Ovary (tissue), 9 donors: Measurements from ENCODE around the gene KIFC1. TPM values are rescaled to one million over a fixed set of nuclear protein-coding genes. Genes with fewer than 3 reads are reported as not detected.
"Not testable (repeated sequence)": the region's sequence is repeated elsewhere in the genome, so short reads cannot be mapped to it uniquely, and the experiment has no call there.

Experiments used
- DNase-seq, 5 donors: peaks; one replicate each; pipeline ENCODE4 v3.0.0-alpha.2; 2019 to 2020
- H3K27ac ChIP-seq, 2 donors: fragments of 200-600 bp; one replicate each; pipeline versions ENCODE4 v1.5.1 to v1.8.0; 2019 to 2022
- H3K27me3 ChIP-seq: fragments of 200-600 bp; one replicate; pipeline ENCODE4 v1.8.0; 2022
- H3K36me3 ChIP-seq: fragments of 200-600 bp; sonication (generic); one replicate; pipeline ENCODE4 v1.5.1; 2019
- H3K4me1 ChIP-seq: one replicate; pipeline ENCODE4 v1.8.1; 2013; ENCODE audit warnings: mild to moderate bottlenecking, moderate library complexity; ENCODE audit not compliant: insufficient read depth
- H3K4me3 ChIP-seq: fragments of 200-600 bp; sonication (generic); one replicate; pipeline ENCODE4 v1.5.1; 2017
- H3K9me3 ChIP-seq, 2 donors: fragments of 200-600 bp in 1 of 2; sonication (generic) in 1 of 2; one replicate each; pipeline versions ENCODE4 v1.5.1 to v1.8.1; 2013 to 2019; ENCODE audit warnings: mild to moderate bottlenecking in 1 of 2, moderate library complexity in 1 of 2
- CTCF ChIP-seq, 3 donors: fragments of 450-650 bp in 2 of 3; fragments of 200-600 bp in 1 of 3; IDR thresholded peaks; one replicate each; pipeline versions ENCODE4 v1.5.1 to v1.8.0; 2016 to 2022; ENCODE audit warnings: antibody characterized with exemption in 3 of 3, mild to moderate bottlenecking in 1 of 3
- EP300 ChIP-seq: sonication (generic); formaldehyde crosslinking; IDR thresholded peaks from one replicate; pipeline ENCODE4 v1.6.1; 2017; ENCODE audit warnings: antibody characterized with exemption
- POLR2A ChIP-seq: fragments of 450-650 bp; IDR thresholded peaks from one replicate; pipeline ENCODE4 v1.6.1; 2017; ENCODE audit warnings: antibody characterized with exemption, mild to moderate bottlenecking, moderate library complexity
- WGBS, 3 donors: extraction: QIAGEN DNeasy Blood & Tissue Kit in 1 of 3; methylation state at CpG; one replicate each; pipeline versions ENCODE4 v1.1.5 to v1.1.7; 2013 to 2017; 5-methylcytosine and 5-hydroxymethylcytosine counted together
- intact Hi-C, 4 donors: fragments of 100-400 bp; cut with DNase I; formaldehyde crosslinking; loops; one replicate each; pipeline versions ENCODE4 v1.11.0 to v1.15.1; 2022 to 2023
- polyA plus RNA-seq, 2 donors: library from polyadenylated mRNA; stranded (reverse); fragments of 200-250 nt in 1 of 2; fragments of 350-450 nt in 1 of 2; fragmentation: Illumina TruSeq in 1 of 2; extraction: RNeasy Lipid Tissue Mini Kit (QIAGEN cat#74804) in 1 of 2; gene quantifications; one replicate each; pipeline ENCODE4 v1.2.3, GENCODE V29; 2013 to 2014
- total RNA-seq, 7 donors: library from RNA; depleted of rRNA in 2 of 7; stranded (reverse); fragments of >200 nt in 2 of 7; fragmentation: NEBNext Ultra II Directional in 3 of 7; extraction: Animal tissue kit (Norgen Biotek cat#: 25700) in 3 of 7; gene quantifications; one replicate each; pipeline versions ENCODE4 v1.1.0 to v1.2.4, GENCODE V29; 2016 to 2023
- donor health status: DM: no; HTN: no; CAD: no; lungs with moderate emphysema.
- donor health status: DM: no; HTN: no; CAD: no.
- donor health status: Bipolar disorder and iron deficiency.
- donor health status: DM: yes; HTN: yes; CAD: no.
- donor health status: DM: no; HTN: no; CAD: no.
- donor health status: DM: yes; HTN: yes; CAD: no.

The KIFC1 gene
- total and polyA plus RNA-seq, 9 donors: 0.60 to 3.9 (median 2.2) TPM

GRCh38 chr6:33375143-33375671 lies 16.4 kb upstream of the KIFC1 start:
- Histone ChIP-seq H3K9me3 (no peaks in the 10 kb centered on the region), H3K27me3 (no peaks in the 10 kb centered on the region), H3K36me3 (no peaks in the 10 kb centered on the region), H3K27ac (peak overlapping the region in 1 of 2 donors; percentile 7), H3K4me1 (peaks cover 4% of the 10 kb centered on the region), H3K4me3 (no peak overlapping the region)
- peak; percentile 74 to 88 (median 80) for DNase-seq
- no peak for TF ChIP-seq POLR2A
- no peak for TF ChIP-seq EP300
- no peak for TF ChIP-seq CTCF (IDR thresholded peaks at IDR 0.05)
- WGBS, 3 donors: 3 to 6% (median 5%) methylated on average over 9 of the region's 9 CpGs
- intact Hi-C loops: no loop called here

GRCh38 chr6:33377171-33377570 lies 14.5 kb upstream of the KIFC1 start:
- Histone ChIP-seq H3K4me3 (no peak overlapping the region), H3K9me3 (no peaks in the 10 kb centered on the region), H3K27ac (no peak overlapping the region), H3K27me3 (no peaks in the 10 kb centered on the region), H3K4me1 (peaks cover 4% of the 10 kb centered on the region), H3K36me3 (no peaks in the 10 kb centered on the region)
- intact Hi-C loops: no loop called here
- 63 to 73% (median 67%) methylated on average over 4 of the region's 4 CpGs for WGBS, 3 donors
- DNase-seq: no peak
- TF ChIP-seq POLR2A (no peak), EP300 (no peak), CTCF (IDR thresholded peaks at IDR 0.05) (no peak)

- H3K27me3 ChIP-seq, H3K4me1 ChIP-seq, H3K4me3 ChIP-seq, H3K9me3 ChIP-seq, H3K27ac ChIP-seq, H3K36me3 ChIP-seq, intact Hi-C loops, DNase-seq: not testable (repeated sequence)
- 90 to 92% (median 91%) methylated on average over 10 of the region's 10 CpGs for WGBS, 3 donors
These were observed 12.4 kb upstream of the KIFC1 start for GRCh38 chr6:33379184-33379583.

- H3K27me3 ChIP-seq: no peaks in the 10 kb centered on the region
- H3K4me1 ChIP-seq: peaks cover 3% of the 10 kb centered on the region
- intact Hi-C loops: no loop called here
- WGBS, 3 donors: 88 to 90% (median 88%) methylated on average over 2 of the region's 2 CpGs
- no peaks in the 10 kb centered on the region for H3K36me3 ChIP-seq
- no peak overlapping the region for H3K27ac ChIP-seq
- TF ChIP-seq EP300 (no peak), CTCF (IDR thresholded peaks at IDR 0.05) (no peak), POLR2A (no peak)
- no peaks in the 10 kb centered on the region for H3K9me3 ChIP-seq
- DNase-seq: no peak
- no peak overlapping the region for H3K4me3 ChIP-seq
These were observed 11.2 kb upstream of the KIFC1 start for GRCh38 chr6:33380272-33380981.

- H3K27ac ChIP-seq: no peak overlapping the region
- no peaks in the 10 kb centered on the region for H3K36me3 ChIP-seq
- H3K4me1 ChIP-seq: no peaks in the 10 kb centered on the region
- TF ChIP-seq CTCF (IDR thresholded peaks at IDR 0.05): no peak
- no peak for TF ChIP-seq EP300
- no peak for TF ChIP-seq POLR2A
- intact Hi-C loops: no loop called here
- no peaks in the 10 kb centered on the region for H3K9me3 ChIP-seq
- no peaks in the 10 kb centered on the region for H3K27me3 ChIP-seq
- DNase-seq: no peak
- H3K4me3 ChIP-seq: no peak overlapping the region
- WGBS, 3 donors: 72 to 74% (median 73%) methylated on average over 10 of the region's 10 CpGs
These were observed 8.0 kb upstream of the KIFC1 start for GRCh38 chr6:33383427-33384185.
